ENCODE data around the gene PAX3. TPM values are rescaled to one million over a fixed set of nuclear protein-coding genes. Genes with fewer than 3 reads are reported as not detected.
A peak's percentile ranks its signal among the peaks of the same experiment; 100 is the strongest.

The PAX3 gene
- total RNA-seq, 8 experiments from 2014 or later, result 0.05 to 56.1 (median 0.71) TPM

DNA sequence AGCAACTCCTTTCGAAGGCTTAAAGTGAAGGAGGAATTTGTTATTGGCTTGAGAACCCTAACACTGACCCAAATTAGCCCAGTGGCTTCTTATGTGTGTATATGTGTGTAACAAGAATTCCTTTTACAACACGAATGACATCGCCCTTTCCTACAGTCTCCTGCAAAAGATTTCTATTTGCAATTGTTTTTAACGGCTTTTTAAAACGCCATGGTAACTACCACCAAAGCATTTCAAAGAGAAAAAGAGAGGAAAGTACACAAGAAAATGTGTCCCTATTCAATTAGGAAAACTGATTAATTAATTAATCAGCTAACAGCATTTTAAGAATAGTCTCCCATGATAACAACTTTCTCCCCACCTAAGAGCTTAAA, 58.1 kb downstream of the PAX3 start:
- in situ Hi-C loops (cut with MboI; ENCODE audit: low pct_unique_long_range_greater_than_20kb in 2 of 9, low sequenced_read_pairs in 9 of 9, unreplicated experiment in 9 of 9), result no loop called here
- no peak overlapping the region for H3K4me3 ChIP-seq
- no peak overlapping the region for H3K27ac ChIP-seq
- ATAC-seq (replicated peaks in 6 of 8), result peak in 1 of 8 experiments; percentile 10
- H3K4me1 ChIP-seq (replicated peaks in 1 of 2), result no peaks in the 10 kb centered on the region
- WGBS, 10 experiments, result 0 to 96% (median 24%) methylated on average over 1 to 5 of the region's 5 CpGs; no CpG with 5 or more reads in 1 of the 10 experiments

DNA sequence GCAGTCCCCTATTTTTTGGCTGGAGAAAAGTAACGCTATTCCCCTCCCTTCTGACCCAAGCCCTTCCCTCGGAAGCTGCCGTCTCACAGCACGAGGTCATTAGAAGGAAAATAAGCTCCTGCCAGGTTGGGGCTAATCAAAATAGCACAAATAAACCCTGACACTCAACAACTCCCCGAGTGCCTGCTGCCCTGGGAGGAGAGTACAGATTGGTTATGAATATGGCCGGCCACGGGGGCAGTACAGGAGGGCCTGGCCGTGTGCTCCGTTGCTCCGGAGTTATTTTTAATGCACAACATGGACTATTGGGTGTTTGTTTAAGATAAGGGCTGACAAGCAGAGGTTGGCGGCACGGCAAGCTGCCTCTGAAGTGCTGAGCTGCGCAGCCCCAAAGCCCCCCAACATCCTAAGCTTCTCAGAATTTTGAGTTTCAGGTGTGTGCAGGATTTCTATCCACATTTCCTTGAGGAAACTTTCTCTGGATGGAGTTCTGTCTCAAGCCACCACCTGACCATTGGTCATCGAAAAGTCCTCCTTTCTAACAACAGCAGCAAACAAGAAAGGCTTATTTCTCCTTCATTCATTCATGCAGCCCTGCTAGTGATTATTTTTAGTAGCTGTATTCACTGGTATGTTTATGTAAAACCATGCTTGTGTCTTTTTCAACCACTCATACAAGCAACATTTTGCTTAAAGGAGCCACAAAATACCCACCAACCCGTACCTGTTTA, 58.7 kb downstream of the PAX3 start:
- no peak for ATAC-seq (replicated peaks in 6 of 8)
- WGBS, 10 experiments, result 5 to 86% (median 20%) methylated on average over 1 to 9 of the region's 15 CpGs
- in situ Hi-C loops (cut with MboI; ENCODE audit: low pct_unique_long_range_greater_than_20kb in 2 of 9, low sequenced_read_pairs in 9 of 9, unreplicated experiment in 9 of 9), result no loop called here
- Histone ChIP-seq H3K27ac (no peak overlapping the region), H3K4me3 (no peak overlapping the region), H3K4me1 (replicated peaks in 1 of 2) (no peaks in the 10 kb centered on the region)

GRCh38 chr2:222239091-222239490, 59.7 kb downstream of the PAX3 start:
- 0 to 96% (median 34%) methylated on average over 1 to 4 of the region's 4 CpGs; no CpG with 5 or more reads in 4 of the 10 experiments for WGBS, 10 experiments
- Histone ChIP-seq H3K27ac (no peak overlapping the region), H3K4me1 (replicated peaks in 1 of 2) (no peaks in the 10 kb centered on the region), H3K4me3 (no peak overlapping the region)
- ATAC-seq (replicated peaks in 6 of 8), result no peak
- in situ Hi-C loops (cut with MboI; ENCODE audit: low pct_unique_long_range_greater_than_20kb in 2 of 9, low sequenced_read_pairs in 9 of 9, unreplicated experiment in 9 of 9), result no loop called here

- ATAC-seq (replicated peaks in 6 of 8), result no peak
- 17 to 83% (median 65%) methylated on average over 1 to 3 of the region's 3 CpGs; no CpG with 5 or more reads in 1 of the 10 experiments for WGBS, 10 experiments
- Histone ChIP-seq H3K4me1 (replicated peaks in 1 of 2) (no peaks in the 10 kb centered on the region), H3K27ac (no peak overlapping the region), H3K4me3 (no peak overlapping the region)
- in situ Hi-C loops (cut with MboI; ENCODE audit: low pct_unique_long_range_greater_than_20kb in 2 of 9, low sequenced_read_pairs in 9 of 9, unreplicated experiment in 9 of 9), result no loop called here
Measured at GRCh38 chr2:222238072-222238471, 60.7 kb downstream of the PAX3 start.

- Histone ChIP-seq H3K4me1 (replicated peaks in 1 of 2) (peaks cover 0 to 3% of the 10 kb centered on the region in 2 donors), H3K4me3 (no peak overlapping the region), H3K27ac (no peak overlapping the region)
- in situ Hi-C loops (cut with MboI; ENCODE audit: low pct_unique_long_range_greater_than_20kb in 2 of 9, low sequenced_read_pairs in 9 of 9, unreplicated experiment in 9 of 9), result no loop called here
- ATAC-seq (replicated peaks in 6 of 8), result no peak
Measured at GRCh38 chr2:222232839-222233238, 66.0 kb downstream of the PAX3 start.

DNA sequence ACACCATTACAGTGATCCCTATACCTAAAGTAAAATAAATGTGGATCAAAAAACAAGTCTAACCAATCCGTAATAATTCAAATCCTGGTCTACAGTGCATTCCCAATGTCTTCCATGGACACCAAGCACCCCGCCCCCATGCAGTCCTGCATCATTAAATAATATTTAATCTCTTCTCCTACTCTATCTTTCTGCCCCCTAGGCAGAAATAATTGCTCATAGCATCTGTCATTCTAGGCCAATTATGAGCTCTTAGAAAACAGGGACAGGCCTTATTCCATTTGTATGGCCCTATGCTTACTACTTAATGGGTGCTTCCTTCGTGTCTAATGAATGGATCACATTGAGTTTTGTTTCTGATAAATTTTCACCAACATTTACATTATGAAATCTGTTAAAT, 66.4 kb downstream of the PAX3 start:
- in situ Hi-C loops (cut with MboI; ENCODE audit: low pct_unique_long_range_greater_than_20kb in 2 of 9, low sequenced_read_pairs in 9 of 9, unreplicated experiment in 9 of 9), result no loop called here
- Histone ChIP-seq H3K27ac (no peak overlapping the region), H3K4me1 (replicated peaks in 1 of 2) (peaks cover 0 to 3% of the 10 kb centered on the region in 2 donors), H3K4me3 (no peak overlapping the region)
- ATAC-seq (replicated peaks in 6 of 8), result no peak
- 7 to 96% (median 86%) methylated on average over 1 to 3 of the region's 3 CpGs for WGBS, 10 experiments

- in situ Hi-C loops (cut with MboI; ENCODE audit: low pct_unique_long_range_greater_than_20kb in 2 of 9, low sequenced_read_pairs in 9 of 9, unreplicated experiment in 9 of 9), result no loop called here
- WGBS, 10 experiments, result 0 to 51% (median 16%) methylated on average over 1 to 4 of the region's 4 CpGs; no CpG with 5 or more reads in 2 of the 10 experiments
- no peak overlapping the region for H3K27ac ChIP-seq
- no peak overlapping the region for H3K4me3 ChIP-seq
- ATAC-seq (replicated peaks in 6 of 8), result peak in 4 of 8 experiments; percentile 12 to 87 (median 60)
- peaks cover 0 to 3% of the 10 kb centered on the region in 2 donors for H3K4me1 ChIP-seq (replicated peaks in 1 of 2)
Measured at GRCh38 chr2:222228054-222228453, 70.7 kb downstream of the PAX3 start.

DNA sequence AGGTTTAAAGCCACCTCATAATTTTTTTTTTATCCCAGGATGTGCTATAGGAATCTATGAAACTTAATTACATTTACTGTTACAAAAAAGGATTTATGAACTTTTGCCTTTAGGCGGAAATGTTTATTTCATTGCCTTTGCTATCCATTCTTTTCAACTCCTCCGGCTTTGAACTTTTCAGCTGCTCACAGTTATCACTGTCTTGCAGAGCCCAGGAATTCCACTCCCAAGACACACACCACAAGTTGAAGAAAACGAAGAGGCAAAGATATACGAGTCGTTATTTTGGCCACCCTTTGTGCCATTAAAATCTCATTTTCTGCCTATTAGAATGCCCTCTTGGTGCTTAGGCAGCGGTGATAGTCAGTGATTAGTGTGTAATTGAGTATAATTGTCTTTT, 80.0 kb downstream of the PAX3 start:
- ATAC-seq (replicated peaks in 6 of 8), result no peak
- H3K4me1 ChIP-seq (replicated peaks in 1 of 2), result no peaks in the 10 kb centered on the region
- no peak overlapping the region for H3K4me3 ChIP-seq
- no peak overlapping the region for H3K27ac ChIP-seq
- in situ Hi-C loops (cut with MboI; ENCODE audit: low pct_unique_long_range_greater_than_20kb in 2 of 9, low sequenced_read_pairs in 9 of 9, unreplicated experiment in 9 of 9), result no loop called here
- 8 to 90% (median 82%) methylated on average over 2 to 6 of the region's 6 CpGs; no CpG with 5 or more reads in 1 of the 10 experiments for WGBS, 10 experiments

DNA sequence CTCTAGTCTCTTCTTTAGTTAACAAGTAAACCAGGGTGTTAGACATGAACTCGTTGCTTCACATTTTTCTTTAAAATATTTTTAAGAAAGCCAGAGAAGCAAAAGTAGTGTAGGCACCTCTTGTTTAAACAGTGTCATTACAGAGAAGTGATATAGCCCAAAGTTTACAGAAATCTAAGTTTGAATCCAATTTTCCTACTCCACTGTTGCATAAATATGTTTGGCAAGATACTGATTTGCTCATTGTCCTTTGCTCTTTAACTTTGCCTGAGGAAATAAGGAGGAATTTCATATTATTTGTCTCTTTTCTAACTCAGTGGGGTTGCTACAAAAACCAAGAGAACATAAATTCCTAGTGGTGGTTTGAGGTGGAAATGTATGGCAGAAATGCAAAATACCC, 81.1 kb downstream of the PAX3 start:
- peak in 1 of 8 experiments; percentile 56 for ATAC-seq (replicated peaks in 6 of 8)
- Histone ChIP-seq H3K27ac (no peak overlapping the region), H3K4me1 (replicated peaks in 1 of 2) (no peaks in the 10 kb centered on the region), H3K4me3 (no peak overlapping the region)
- in situ Hi-C loops (cut with MboI; ENCODE audit: low pct_unique_long_range_greater_than_20kb in 2 of 9, low sequenced_read_pairs in 9 of 9, unreplicated experiment in 9 of 9), result no loop called here
- WGBS, 10 experiments, result 0 to 89% (median 57%) methylated on average over 1 of the region's 1 CpG; no CpG with 5 or more reads in 1 of the 10 experiments

GRCh38 chr2:222214885-222215284, 83.9 kb downstream of the PAX3 start:
- H3K27ac ChIP-seq, result no peak overlapping the region
- ATAC-seq (replicated peaks in 6 of 8), result no peak
- WGBS, 10 experiments, result 13 to 100% (median 70%) methylated on average over 1 of the region's 1 CpG
- in situ Hi-C loops (cut with MboI; ENCODE audit: low pct_unique_long_range_greater_than_20kb in 2 of 9, low sequenced_read_pairs in 9 of 9, unreplicated experiment in 9 of 9), result no loop called here
- no peak overlapping the region for H3K4me3 ChIP-seq
- no peaks in the 10 kb centered on the region for H3K4me1 ChIP-seq (replicated peaks in 1 of 2)

- in situ Hi-C loops (cut with MboI; ENCODE audit: low pct_unique_long_range_greater_than_20kb in 2 of 9, low sequenced_read_pairs in 9 of 9, unreplicated experiment in 9 of 9), result no loop called here
- Histone ChIP-seq H3K4me1 (replicated peaks in 1 of 2) (peaks cover 0 to 9% of the 10 kb centered on the region in 2 donors), H3K4me3 (no peak overlapping the region), H3K27ac (no peak overlapping the region)
- no peak for ATAC-seq (replicated peaks in 6 of 8)
- 0 to 100% (median 84%) methylated on average over 1 to 5 of the region's 5 CpGs for WGBS, 10 experiments
Measured at GRCh38 chr2:222213049-222213448, 85.7 kb downstream of the PAX3 start.

- WGBS, 10 experiments, result 0 to 90% (median 60%) methylated on average over 1 to 4 of the region's 4 CpGs; no CpG with 5 or more reads in 1 of the 10 experiments
- in situ Hi-C loops (cut with MboI; ENCODE audit: low pct_unique_long_range_greater_than_20kb in 2 of 9, low sequenced_read_pairs in 9 of 9, unreplicated experiment in 9 of 9), result no loop called here
- Histone ChIP-seq H3K4me3 (no peak overlapping the region), H3K27ac (no peak overlapping the region), H3K4me1 (replicated peaks in 1 of 2) (peaks cover 0 to 10% of the 10 kb centered on the region in 2 donors)
- ATAC-seq (replicated peaks in 6 of 8), result peak in 1 of 8 experiments; percentile 51
Measured at GRCh38 chr2:222212571-222212970, 86.2 kb downstream of the PAX3 start.

GRCh38 chr2:222208010-222208690, 90.6 kb downstream of the PAX3 start:
- no peak overlapping the region for H3K4me3 ChIP-seq
- in situ Hi-C loops (cut with MboI; ENCODE audit: low pct_unique_long_range_greater_than_20kb in 2 of 9, low sequenced_read_pairs in 9 of 9, unreplicated experiment in 9 of 9), result no loop called here
- peaks cover 0 to 10% of the 10 kb centered on the region in 2 donors for H3K4me1 ChIP-seq (replicated peaks in 1 of 2)
- ATAC-seq (replicated peaks in 6 of 8), result peak in 3 of 8 experiments; percentile 25 to 44 (median 36)
- WGBS, 10 experiments, result 20 to 100% (median 58%) methylated on average over 1 to 4 of the region's 4 CpGs; no CpG with 5 or more reads in 2 of the 10 experiments
- no peak overlapping the region for H3K27ac ChIP-seq
